IPS-11a (cell line): ENCODE measurements around the gene PDCD6IP.
"Not testable (repeated sequence)": the region's sequence is repeated elsewhere in the genome, so short reads cannot be mapped to it uniquely, and the experiment has no call there.

Experiments used
- H3K4me3 ChIP-seq: one replicate; pipeline ENCODE4 v1.5.1; 2013; ENCODE audit warnings: low read depth, low read length, control low read depth

Gene PDCD6IP

DNA sequence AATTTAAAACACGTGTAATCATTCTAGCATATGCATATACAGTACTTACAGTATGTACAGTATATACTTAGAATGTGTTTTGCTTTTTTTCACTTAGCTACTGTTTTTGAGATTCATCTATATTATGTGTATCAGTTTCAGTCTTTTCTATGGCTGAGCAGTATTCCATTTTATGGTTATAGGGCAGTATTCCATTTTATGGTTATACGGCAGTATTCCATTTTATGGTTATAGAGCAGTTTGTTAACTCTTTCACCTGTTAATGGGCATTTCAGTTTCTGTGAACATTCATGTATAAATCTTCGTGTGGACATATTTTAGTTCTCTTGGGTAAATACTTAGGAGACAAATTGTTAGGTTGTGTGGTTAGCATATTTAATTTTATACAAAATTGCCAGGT is 40.9 kb downstream of the PDCD6IP start:
- H3K4me3 ChIP-seq, result no peak overlapping the region

DNA sequence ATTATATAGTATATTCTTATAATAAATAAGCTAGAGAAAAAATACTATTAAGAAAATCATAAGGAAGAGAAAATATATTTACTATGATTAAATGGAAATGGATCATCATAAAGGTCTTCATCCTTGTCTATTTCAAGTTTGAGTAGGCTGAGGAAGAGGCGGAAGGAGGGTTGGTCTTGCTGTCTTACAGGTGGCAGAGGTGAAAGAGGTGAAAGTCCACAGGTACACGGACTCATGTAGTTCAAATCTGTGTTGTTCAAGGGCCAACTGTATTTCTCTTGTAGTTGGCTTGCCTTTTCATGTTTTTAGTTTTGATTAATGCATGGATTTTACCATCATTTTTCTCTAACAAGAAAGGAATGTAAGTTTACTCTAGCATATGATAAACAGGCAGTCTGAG is 41.7 kb downstream of the PDCD6IP start:
- H3K4me3 ChIP-seq, result no peak overlapping the region

DNA sequence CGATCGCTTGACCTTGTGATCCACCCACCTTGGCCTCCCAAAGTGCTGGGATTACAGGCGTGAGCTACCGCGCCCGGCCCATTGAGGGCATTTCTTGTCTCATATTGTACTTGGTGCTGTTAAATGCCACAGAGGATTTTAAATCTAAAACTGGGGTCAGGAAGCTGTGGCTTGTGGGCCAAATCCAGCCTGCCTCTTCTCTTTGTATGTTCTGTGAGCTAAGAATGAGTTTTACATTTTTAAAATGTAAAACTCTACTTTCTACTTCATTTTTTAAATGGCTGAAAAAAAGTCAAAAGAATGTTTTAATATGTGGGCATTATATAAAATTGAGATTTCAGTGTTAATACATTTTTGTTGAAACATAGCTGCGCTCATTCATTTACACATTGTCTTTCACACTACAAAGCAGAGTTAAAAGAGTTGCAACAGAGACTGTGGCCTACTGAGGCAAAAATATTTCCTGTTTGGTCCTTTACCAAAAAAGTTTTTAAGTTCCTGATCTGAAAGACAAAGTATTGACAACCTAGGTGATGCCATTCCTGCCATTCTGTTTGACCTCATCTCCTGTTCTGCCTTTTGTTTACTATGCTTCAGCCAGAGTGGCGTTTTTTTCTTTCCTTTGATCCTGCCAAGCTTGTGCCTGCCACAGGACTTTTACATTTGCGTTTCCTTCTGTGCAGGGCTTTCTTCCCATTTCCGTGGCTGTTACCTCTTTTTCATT is 50.4 kb downstream of the PDCD6IP start:
- no peak overlapping the region for H3K4me3 ChIP-seq

DNA sequence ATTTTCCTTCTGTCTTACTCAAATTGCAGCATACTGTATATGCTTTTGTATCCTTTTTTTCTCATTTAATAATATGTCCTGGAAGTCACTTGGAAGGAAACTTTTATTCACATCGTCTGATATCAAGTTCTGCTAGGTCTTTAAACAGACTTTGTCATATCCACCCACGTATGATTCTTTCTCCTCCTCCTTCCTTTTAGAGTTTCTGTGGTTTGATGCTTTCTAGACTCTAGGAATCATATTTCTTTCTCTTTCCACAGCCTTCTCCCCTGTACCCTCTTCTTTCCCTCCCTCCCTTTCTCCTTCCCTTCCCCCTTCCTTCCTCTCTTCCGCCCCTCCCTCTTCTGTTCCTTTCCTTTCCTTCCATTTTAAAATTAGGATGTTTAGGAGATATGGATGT is 52.2 kb downstream of the PDCD6IP start:
- H3K4me3 ChIP-seq, result not testable (repeated sequence)

DNA sequence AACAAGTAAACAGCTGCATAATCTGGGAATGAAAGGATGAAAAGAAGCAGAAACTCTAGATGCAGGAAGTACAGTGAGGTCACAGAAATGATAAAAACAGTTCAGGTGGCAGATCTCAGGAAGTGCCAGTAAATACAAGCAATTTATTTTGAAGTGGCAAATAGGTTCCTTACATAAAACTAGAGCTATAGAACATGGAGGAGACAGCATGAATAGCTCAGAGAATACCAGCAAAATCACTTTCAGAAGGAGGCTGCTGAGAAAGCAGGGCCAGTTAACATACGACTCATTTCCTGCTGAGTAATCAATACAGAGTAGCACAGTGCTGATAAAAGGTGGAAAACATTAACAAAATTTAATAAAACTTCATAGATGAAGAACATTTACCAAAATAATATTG is 57.0 kb downstream of the PDCD6IP start:
- H3K4me3 ChIP-seq, result not testable (repeated sequence)

DNA sequence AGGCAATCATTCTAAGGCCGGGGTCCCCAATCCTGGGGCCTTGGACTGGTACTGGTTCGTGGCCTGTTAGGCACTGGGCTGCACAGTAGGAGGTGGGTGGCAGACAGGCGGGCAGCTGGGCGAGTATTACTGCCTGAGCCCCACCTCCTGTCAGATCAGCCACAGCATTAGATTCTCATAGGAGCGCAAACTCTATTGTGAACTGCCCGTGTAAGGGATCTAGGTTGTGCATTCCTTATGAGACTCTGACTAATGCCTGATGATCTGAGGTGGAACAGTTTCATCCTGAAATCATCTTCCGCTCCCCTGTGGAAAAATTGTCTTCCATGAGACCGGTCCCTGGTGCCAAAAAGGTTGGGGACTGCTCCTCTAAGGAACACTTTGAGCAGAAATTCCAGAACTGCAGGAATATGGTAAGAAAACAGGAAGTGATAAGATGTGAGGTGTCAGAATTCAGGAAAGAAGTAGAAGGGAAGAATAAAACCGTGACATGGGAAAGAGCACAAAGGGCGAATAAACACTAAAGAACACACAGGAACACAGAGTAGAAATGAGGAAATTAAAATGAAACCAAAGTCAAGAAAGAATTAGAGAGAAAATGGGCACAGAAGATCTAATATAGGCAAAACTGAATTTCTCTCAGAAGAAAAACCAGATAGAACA is 57.6 kb downstream of the PDCD6IP start:
- H3K4me3 ChIP-seq, result no peak overlapping the region

DNA sequence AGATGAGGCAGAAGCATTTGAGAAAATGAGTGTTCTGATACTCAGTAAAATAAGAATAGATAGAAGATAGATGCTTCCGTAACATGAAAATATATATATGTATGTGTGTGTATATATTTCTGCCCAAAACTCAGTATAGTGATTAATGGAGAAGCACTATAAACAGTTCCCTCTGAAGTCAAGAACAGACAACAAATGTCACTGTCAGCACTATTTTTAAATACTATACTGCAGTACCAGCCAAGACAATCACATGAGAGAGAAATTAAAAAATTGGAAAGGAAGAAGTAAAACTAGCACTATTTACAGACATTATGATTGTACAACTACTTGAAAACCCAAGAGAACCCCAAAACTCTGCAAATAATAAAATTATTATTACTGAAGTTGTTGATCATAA is 59.3 kb downstream of the PDCD6IP start:
- not testable (repeated sequence) for H3K4me3 ChIP-seq

DNA sequence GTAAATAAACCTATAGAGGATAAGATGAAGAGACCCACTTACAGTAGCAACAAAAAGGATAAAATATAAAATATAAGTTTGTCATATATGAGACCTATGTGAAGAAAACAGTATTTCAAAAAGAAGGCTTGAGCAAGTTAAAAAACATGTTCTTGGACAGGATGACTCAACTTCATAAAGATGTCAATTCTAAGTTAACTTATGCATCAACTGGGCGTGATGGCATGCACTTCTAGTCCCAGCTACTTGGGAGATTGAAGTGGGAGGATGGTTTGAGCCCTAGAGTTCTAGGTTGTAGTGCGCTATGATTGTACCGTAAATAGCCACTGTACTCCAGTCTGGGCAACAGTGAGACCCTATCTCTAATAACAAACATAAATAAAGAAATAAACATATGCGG is 59.7 kb downstream of the PDCD6IP start:
- no peak overlapping the region for H3K4me3 ChIP-seq

DNA sequence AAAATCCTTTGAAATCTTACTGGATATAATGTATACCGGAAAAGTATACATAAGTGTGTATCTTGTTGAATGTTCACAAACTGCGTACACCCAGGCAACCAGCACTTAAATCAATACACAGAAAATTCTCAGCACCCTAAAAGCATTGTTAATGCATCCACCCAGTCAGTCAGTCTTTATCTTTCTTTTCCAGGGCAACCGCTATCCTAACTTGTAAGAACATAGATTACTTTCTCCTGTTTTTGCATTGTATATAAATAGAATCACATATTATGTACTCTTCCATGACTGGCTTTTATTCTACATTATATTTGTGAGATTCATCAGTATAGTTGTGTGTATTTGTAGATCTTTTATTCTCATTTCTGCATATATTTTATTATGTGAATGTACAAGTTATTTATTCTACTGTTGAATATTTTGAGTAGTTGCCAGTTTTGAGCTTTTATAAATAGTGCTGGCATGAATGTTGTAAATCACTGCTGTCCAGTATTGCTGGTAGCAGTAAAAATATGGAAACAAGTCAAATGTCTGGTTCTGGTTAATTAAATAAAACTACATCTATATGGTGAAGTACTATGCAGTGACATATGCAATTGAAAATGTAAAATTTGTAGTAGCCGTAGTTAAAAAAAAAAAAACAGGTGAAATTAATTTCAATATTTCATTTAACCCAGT is 62.1 kb downstream of the PDCD6IP start:
- no peak overlapping the region for H3K4me3 ChIP-seq

DNA sequence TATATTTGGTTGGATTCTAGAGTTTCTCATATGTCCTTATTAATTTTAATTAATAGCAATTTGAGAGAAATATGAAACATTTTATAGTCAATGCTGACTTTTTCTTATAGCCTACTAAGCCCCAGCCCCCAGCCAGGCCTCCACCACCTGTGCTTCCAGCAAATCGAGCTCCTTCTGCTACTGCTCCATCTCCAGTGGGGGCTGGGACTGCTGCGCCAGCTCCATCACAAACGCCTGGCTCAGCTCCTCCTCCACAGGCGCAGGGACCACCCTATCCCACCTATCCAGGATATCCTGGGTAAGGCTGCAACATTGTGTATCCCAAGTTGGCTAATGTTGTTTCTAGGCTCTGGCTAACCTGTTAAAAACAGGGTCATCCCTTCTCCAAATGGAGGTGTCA is 66.7 kb downstream of the PDCD6IP start:
- H3K4me3 ChIP-seq, result no peak overlapping the region

DNA sequence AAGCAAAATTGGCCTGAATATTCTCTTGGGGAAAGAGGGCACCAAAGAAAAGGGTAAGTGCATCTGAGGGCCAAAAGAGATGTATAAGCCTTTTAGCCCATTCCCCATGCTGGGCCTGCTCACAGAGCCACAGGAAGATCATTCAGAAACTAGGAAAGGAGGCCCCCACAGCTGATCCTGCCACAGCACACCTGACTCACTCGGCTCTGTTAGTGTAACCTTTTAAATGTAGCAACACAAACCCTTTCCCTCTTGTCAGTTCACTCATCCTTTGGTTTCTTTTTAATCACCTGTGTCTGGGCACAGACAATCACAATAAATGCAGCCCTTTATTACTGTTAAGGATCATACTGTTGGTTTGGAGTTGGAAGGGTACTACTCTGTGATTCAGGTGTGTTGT is 69.9 kb downstream of the PDCD6IP start:
- H3K4me3 ChIP-seq, result no peak overlapping the region

DNA sequence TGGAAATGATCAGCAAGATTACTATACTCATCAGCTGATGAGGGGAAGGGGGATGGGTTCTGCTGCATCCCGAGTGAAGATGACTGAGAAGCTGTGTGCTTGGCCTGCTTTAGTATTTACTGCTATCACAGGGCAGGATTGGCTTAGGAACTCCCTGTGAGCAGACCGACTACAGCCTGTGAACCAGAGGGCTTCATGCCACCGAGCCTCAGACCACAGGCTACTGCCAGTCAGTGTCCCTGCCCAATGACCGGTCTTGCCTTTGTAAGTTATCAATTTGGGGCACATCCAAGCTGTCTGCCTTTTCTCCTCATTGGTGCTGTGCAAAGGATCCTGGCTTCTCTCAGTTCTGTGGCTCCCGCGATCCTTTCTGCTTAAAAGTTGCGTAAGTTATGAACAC is 71.5 kb downstream of the PDCD6IP start:
- H3K4me3 ChIP-seq, result no peak overlapping the region

DNA sequence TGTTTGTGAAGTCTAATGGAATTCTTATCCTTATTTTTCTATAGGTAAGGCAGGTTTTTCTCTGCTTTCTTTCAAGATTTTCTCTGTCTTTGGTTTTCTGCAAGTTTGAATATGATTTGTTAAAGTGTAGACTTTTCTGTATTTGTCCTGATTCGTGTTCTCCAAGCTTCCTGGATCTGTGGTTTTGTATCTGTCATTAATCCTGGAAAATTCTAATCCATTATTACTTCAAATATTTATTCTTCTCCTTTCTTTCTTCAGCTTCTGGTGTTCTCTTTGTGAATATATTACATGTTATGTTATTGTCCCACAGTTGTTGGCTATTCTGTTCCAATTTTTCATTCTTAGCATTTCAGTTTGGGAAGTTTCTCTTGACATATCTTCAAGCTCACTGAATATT is 76.4 kb downstream of the PDCD6IP start:
- H3K4me3 ChIP-seq, result no peak overlapping the region

DNA sequence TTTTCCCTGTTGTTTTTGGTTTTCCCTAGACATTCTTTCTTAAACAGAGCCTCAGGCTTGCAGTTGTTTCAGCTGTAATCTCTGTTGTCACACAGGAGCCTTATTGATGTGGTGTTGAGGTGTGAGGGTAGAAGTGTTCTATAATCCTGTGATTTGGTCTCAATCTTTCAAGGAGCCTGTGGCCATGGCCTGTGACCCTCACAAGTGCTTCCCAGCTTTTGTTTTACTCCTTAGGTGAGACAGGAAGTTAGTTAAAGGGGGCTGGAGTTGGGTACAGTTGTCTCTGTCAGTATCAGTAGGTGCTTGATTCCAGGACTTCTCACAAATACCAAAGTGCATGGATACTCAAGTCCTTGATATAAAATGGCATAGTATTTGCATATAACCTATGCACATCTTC is 77.2 kb downstream of the PDCD6IP start:
- H3K4me3 ChIP-seq, result no peak overlapping the region

DNA sequence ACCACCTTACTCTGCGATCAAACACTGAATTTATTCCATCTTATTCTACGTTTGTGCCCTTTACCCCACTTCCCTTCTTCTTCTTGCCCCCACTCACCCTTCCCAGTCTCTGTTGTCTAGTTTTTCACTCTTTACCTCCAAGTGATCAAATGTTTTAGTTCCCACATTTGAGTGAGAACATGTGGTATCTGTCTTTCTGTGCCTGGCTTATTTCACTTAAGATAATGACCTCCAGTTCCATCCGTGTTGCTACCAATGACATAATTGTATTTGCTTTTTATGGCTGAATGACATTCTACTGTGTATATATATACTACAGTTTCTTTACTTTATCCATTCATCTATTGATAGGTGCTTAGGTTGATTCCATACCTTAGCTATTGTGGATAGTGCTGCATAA is 78.8 kb downstream of the PDCD6IP start:
- no peak overlapping the region for H3K4me3 ChIP-seq

DNA sequence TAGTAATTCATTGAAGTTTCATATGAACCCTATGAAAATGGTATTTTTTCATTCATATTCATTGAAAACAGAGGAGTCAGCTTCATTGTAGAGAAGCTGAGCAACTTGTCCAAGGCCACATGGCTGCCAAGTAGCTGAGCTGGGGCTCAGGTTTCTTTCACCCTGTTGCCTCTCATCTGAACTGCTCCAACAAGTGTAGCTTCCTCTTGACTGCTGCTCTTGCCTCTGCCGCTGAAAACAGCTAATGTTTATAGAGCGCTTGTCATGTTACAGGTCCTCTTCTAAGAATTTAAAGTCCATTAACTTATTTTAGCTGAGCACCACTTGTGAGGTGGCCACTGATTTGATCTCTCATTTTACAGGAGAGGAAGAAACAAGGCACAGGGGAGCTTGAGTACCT is 81.1 kb downstream of the PDCD6IP start:
- no peak overlapping the region for H3K4me3 ChIP-seq

DNA sequence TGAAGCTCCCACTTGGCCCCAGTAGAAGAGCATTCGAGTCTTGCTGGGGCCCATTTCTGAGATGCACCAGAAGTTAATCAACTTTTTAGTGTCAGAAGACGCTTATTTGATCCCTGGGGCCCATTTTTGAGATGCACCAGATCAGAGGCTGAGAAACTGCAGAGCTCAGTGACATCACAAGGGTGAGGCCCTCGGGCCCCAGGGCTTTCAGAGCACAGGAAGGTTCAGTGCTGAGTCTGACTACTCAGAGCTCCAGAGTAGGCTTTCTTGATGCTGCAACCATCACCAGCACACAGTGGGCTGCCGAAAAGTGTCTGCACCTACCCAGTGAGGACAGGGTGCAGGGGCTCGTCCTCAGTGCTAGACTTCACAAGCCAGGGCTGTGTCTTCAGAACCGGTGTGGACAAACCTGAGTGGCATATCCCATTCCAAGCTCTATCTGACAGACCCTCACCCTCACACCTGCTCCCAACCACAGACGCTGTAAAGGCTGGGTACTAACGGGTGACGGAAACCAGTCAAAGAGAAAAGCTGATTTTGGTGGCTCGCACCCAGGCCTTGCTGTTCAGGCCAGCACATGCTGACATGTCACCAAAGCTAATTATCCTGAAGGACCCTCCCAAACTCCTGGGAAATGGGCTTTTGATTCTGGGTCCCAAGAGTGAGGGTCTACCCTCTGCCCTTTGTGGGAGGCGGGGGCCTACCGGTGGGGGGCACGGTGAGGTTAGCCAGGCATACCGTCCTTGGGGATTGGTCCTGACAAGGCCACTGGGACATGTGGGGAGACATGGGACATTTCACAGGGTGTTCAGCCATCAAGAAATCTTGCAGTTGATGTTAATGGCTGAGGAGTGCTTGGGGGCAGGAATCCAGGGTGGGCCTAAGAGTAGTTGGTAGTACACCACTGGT is 83.0 kb downstream of the PDCD6IP start:
- no peak overlapping the region for H3K4me3 ChIP-seq

DNA sequence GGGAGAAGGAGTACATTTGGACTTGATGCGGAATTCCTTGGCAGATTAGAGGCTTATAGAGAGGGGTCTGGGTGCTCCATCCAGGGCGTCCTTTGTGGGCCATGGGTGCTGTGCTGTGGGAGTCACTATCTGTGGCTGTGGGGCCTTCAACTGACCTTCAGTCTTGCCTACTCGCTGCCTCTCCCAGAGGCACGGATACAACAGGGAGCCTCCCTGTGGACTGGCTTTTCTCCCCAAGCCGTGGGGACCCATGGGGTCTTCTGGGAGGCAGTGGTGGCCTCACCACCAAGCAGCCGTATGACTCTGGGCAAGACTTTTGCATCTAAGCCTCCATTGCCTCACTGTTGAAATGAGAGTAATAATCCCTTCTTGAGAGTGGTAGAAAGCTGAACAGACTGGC is 83.9 kb downstream of the PDCD6IP start:
- no peak overlapping the region for H3K4me3 ChIP-seq

DNA sequence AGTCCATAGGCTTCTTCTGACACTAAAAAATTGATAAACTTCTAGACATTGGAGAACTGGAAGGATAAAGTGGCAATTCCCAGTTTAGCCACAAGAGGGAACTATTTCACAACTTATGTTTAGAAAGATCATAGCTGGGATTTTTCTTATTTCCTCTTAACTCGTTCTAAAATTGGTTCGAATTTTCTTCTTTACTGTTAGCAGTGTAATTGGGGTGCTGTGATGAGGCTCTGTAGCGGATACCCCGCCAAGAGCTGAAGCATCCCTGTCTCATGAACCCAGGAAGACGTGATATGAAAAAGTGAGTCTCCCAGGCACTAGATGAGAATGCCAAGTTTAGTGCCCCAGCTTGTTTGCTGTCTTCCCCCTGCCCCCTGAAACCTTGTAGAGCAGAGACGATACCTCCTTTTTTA is 85.1 kb downstream of the PDCD6IP start:
- H3K4me3 ChIP-seq, result no peak overlapping the region

DNA sequence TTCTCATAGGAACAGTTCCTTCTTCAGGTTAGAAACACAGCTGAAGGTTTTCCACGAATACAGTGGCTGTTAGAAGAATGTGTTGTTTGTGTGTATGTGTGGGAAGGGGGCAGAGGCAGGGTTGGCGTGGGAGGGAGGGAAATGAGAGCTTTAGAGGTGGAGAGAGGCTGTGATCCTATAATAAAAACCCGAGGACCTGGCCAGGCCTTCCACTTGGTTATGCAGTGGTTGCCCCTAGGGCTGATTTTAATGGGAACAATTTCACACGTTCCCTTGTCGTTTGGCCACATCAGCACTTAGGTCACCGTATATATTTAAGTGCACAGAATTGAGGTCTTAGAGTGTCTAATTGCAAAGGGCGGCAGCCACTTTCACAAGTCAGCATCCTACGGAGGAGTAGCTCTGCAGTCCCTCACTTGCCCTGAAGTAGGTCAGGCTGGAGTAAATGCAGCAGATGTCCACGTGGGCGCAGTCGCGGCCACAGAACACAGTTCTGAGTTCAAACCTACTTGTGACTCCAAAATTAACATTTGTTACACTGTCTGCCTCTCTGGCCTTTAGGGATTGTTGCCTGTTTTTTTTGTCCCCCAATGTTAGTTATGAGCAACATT is 85.6 kb downstream of the PDCD6IP start:
- H3K4me3 ChIP-seq, result no peak overlapping the region

DNA sequence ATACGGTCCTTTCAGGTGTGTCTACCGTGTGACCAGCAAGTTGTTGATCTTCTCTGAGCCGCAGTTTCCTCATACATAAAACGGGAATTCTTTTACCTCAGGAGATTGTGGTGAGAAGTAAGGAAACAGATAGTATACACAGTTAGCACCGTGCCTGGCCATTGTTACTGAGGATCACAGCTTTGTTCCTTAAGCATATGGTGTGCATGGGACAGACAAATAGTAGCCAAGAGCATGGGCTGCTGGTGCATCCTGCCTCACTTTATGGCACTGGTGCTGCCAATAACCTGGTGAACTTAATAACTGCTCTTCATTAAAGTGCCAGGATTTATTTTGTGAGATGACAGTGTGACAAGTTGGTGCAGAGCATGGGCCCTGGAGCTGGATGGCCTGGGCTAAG is 86.3 kb downstream of the PDCD6IP start:
- no peak overlapping the region for H3K4me3 ChIP-seq
